OCI-M2 (cell line): ENCODE results near the gene STX5.
A peak's percentile ranks its signal among the peaks of the same experiment; 100 is the strongest.
"Not testable (repeated sequence)": the region's sequence is repeated elsewhere in the genome, so short reads cannot be mapped to it uniquely, and the experiment has no call there.

ENCODE experiments used
- DNase-seq: peaks from one replicate; lab custom pipeline; 2025; ENCODE audit not compliant: unreplicated experiment; lab: John Stamatoyannopoulos, UW

The STX5 gene

DNA sequence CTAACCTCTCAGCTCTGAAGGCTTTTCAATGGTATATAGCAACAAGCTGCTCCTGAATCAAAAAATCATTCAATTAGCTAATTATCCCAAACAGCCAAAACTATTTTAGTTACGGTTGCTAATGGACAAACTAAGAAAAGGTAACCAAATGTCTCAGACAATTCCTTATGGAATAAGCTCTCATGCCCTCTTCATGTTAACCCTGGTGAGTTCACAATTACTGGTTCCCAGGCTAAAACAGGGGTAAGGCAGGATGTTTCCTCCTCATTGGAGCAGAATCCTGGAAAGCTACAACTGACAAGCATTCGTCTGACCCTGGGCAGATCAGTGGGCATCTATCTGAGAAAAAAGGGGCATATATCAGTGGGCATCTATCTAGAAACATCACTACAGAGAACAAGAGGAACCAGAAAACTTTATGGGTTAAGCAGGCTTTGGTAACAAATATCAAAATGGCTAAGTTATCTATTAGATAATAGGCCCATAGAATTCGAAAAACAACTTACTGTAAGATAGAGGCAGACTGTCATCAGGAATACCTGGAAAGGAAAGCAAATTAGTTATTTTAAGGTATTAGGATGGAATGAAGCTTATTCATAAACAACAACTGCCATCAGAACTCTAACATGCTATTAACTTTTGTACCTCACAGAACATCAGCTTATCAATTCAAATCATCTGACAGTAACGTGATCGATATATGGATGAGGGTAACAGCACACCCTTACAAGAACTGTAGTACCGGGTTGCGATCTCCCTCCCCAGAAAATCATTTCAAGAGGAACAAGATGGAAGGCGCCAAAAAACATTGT, 22.4 kb upstream of the STX5 start:
- DNase-seq = no peak

DNA sequence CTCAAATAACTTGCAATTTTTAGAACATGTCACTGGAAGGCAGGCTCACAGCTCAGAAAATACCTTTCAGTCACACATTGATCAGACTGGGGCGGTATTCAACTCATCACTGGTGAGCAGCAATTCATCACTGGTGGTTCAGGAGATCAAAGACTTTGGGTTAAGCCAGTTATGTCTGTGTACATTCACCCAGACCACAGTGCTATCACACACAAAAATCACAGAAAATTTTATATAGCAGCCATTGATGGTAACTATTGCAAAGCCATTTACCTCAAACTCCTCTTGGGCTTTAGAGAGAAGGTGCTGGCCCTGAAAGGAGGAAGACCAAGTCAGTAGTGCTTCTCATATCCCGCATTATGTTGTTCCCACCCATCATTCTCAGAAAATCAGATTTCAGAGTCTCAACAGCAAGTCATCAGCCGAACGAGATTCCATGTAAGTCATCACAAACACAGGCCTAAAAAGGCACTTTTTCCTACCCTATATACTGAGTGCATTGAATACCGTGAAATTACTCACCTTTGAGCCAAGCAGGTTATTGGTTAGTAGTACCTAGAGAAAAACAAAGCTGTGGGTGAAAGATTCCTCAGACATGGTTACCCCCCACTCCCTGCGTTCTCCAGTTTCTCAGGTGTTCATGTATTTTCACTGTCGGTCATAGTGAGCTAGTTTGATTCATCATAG, 21.6 kb upstream of the STX5 start:
- no peak for DNase-seq

DNA sequence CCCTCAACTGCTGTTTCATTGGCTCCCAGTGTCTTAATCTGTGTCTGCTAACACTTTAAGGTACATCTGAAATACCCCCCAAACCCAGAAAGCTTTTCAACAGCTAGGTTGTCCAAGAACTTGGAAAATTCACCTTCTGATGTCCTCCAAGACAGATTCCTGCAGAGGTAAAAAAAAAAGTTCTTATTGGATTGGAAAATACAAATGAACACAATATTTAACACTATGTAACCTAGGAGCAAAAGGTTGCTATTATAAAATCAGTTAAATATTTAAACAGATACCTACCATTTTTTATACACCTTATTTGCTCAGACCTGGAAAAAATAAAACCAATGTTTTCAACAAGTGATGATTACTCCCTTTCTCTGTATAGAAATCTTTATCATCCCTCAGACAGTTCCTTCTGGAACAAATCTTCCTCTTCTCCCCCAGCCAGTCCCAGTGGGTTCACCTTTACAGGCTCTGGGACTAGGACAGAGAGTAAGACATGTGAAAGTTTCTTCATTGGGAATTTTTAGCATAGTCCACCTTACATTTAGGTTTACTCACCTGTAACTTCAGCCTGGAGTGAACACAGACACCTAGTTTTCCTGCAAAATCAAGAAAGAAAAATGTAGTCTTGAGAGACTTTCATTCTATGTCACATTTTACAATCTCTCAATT, 20.8 kb upstream of the STX5 start:
- no peak for DNase-seq

DNA sequence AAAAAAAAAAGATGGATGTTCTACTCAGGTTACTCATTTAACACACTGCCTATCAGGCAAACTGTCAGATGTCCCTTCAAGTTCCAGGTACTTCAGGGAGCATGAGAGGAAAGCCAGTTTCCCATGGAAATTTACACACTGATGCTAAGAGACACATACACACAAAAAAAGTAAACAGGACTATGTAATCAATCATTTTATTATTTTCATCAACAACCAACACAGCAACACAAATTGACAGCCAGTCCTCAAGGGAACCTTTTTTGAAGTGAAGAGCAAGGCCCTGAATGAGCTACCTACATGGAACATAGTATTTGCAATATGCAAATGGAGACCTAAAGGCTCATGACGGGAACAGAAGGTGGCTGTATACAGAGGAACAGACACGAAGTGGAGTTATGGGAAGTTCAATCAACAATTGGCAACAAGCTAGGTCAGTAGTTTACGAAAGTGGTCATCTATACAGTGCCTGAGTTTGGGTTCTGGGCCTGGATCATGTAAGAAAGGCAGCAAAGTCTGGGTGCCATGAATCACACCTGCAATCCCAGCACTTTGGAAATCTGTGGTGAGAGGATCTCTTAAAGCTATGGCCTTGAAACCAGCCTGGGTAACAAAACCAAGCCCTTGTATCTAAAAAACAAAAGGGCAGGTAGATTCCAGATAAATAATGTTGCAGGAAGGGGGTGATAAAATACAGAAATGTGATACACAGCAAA, 20.1 kb upstream of the STX5 start:
- no peak for DNase-seq

DNA sequence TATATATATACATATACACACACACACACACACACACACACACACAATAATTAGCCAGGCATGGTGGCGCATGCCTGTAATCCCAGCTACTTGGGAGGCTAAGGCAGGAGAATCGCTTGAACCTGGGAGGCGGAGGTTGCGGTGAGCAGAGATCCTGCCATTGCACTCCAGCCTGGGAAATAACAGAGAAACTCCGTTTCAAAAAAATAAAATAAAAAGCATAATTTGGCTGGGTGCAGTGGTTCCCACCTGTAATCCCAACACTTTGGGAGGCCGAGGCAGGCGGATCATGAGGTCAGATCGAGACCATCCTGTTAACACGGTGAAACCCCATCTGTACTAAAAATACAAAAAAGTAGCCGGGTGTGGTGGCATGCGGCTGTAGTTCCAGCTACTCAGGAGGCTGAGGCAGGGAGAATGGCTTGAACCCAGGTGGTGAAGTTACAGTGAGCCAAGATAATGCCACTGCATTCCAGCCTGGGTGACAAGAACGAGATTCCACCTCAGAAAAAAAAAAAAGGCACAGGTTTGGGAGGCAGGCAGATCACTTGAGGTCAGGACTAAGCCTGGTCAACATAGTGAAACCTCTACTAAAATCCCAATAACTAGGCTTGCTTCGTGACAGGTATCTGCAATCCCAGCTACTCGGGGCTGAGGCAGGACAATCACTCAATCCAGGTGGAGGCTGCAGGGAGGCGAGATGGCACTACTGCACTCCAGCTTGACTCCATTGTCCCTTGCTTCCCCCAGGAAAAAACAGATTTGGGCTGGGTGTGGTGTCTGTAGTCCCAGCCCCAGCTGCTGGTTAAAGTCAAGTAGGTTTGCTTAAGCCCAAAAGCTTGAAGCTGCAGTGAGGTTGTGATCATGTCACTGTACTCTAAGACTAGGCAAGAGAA, 19.3 kb upstream of the STX5 start:
- DNase-seq = no peak

DNA sequence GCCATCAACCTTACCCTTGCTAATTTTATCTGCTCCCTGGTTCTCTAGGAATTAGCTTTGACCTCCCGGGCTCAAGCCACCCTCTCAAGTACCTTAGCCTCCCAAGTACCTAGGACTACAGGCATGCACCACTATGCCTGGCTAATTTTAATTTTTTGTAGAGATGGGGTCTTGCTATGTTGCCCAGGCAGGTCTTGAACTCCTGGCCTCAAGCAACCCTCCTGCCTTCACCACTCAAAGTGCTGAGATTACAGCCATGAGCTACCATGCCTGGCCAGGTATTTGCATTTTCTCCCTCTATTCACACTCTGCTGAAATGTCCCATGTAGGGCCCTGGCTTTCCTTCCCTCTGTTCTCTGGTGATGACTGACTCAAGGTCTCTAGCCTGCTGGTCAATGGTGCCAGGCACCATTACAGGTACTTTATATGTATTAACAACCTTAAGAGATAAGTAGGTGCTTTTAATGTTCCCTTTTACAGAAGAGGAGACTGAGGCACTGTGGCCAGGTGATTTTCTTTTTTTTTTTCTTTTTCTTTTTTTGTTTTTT, 16.0 kb upstream of the STX5 start:
- no peak for DNase-seq

DNA sequence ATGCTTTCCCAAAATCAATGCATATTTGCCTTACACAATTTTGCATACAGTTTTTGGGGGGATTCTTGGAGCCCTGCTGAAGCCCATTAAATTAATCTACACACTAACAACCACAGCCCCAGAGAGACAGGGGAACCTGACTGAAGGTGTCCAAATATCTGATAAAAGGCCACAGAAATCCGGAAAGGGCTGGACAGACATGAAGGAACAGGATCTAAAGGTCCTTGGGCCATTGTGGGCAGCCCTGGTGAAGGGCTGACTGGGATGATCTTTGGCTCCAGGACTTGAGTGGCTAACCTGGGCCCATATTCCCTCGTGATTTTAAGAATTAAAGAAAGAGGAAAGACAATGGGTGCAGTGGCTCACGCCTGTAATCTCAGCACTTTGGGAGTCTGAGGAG, 14.3 kb upstream of the STX5 start:
- DNase-seq = no peak

DNA sequence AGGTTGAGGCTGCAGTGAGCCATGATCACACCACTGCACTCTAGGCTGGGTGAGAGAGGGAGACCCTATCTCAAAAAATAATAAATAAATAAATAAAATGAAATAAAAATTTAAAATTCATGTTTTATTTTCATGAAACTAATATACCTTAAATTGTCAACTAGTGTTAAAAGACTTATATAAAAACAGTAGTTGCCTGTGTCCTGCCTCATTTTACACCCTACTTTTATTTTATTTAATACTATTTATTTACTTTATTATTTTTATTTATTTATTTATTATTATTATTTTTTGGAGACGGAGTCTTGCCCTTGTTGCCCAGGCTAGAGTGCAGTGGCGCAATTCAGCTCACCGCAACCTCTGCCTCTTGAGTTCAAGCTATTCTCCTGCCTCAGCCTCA, 12.3 kb upstream of the STX5 start:
- DNase-seq = no peak

DNA sequence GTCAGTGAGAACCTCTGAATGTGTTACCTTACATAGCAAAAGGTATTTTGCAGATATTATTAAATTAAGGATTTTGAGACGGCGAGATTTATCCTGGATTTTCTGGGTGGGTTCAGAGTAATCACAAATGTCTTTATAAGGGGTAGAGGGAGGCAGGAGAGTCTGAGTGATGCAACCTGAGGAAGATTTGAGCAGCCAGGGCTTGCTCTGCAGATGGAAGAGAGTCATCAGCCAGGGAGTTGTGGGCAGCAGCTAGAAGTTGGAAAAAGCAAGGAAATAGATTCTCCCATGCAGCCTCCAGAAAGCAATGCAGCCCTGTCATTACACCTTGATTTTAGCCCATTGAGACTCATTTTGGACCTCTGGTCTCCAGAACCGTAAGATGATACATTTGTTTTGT, 11.6 kb upstream of the STX5 start:
- DNase-seq = no peak

DNA sequence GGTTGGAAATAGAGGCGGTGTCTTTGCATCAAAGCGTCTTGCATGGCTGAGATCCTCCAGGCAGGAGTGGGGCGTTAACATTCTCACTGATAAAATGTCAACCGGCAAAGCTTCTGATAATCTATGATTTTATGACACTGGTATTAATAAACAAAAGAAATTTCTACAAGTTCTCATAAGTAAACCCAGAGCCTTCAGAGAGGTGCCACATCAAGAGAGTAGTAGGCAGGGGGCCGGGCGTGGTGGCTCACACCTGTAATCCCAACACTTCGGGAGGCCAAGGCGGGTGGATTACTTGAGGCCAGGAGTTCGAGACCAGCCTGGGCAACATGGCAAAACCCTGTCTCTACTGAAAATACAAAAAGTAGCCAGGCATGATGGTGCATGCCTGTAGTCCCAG, 11.0 kb upstream of the STX5 start:
- DNase-seq = not testable (repeated sequence)

DNA sequence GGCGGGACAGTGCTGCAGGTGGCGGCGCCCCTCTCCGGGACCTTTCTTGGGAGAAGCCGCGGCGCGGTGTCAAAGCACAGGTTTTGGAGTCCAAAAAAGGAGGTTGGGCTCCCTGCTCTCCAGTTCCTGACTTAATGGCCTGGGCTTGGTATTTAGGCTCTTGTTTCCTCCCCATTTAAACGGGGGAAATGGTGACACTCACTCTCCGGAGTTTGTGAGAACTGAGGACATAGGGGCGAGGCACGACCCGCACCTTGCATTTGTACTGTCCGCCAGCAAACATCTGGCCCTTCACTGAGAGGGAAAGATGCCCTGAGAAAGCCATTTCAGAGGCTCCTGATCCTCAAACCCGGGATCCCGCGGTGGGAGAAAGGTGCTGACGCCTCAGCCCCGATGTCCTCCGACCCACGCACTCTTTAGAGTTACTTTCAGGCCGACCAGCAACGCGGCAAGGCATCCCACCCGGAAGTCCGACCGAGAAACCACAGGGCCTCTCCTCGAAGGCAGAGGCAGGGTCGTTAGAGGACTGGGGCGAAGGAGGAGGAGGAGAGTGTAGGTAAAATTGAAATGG, 10.4 kb upstream of the STX5 start:
- DNase-seq = no peak

DNA sequence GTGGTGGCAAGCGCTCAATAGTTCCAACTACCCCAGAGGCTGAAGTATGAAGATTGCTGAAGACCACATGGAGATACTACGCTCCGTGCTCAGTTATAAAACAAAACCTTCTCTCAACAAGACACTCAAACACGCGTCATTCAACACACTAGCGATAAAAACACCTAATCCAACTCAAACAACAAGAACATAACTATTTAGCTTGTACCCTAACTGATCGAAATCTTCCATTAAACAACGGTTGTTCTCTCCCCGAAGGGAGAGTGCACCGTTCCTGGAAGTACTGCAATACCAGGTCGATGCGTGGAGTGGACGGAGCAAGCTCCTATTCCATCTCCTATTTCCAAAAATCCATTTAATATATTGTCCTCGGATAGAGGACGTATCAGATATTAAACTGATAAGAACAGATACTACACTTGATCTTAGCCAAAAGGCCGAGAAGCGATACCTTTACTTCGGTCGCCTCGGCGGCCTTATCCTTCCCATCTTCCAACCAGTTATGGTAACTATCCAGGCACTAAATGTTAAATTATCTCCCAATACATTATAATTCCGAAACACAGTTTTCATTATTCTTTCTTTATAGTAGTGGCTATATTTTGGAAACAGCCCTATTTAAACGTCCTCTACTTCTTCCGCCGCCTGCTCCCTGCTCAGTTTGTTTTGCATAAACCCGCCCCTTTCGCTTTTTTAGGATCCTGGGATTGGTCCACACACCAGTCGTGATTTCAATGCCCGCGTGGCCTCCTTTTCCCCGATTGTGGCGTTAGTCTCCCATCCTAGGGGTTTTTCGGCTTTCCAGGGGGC, 9.7 kb upstream of the STX5 start:
- peak; percentile 91 for DNase-seq

DNA sequence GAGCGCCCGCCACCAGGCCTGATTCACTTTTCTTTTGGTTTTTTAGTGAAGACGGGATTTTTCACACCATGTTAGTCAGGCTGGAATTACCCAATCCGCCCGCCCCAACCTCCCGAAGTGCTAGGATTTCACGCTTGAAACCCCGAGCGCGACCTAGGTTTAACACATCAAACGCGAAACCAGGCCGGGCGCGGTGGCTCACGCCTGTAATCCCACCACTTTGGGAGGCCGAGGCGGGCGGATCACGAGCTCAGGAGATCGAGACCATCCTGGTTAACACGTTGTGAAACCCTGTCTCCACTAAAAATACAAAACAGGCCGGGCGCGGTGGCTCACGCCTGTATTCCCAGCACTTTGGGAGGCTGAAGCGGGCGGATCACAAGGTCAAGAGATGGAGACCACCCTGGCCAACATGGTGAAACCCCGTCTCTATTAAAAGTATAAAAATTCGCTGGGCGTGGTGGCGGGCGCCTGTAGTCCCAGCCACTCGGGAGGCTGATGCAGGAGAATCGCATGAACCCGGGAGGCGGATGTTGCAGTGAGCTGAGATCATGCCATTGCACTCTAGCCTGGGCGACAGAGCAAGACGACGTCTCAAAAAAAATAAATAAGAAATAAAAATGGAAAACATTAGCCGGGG, 9.0 kb upstream of the STX5 start:
- DNase-seq = not testable (repeated sequence)

DNA sequence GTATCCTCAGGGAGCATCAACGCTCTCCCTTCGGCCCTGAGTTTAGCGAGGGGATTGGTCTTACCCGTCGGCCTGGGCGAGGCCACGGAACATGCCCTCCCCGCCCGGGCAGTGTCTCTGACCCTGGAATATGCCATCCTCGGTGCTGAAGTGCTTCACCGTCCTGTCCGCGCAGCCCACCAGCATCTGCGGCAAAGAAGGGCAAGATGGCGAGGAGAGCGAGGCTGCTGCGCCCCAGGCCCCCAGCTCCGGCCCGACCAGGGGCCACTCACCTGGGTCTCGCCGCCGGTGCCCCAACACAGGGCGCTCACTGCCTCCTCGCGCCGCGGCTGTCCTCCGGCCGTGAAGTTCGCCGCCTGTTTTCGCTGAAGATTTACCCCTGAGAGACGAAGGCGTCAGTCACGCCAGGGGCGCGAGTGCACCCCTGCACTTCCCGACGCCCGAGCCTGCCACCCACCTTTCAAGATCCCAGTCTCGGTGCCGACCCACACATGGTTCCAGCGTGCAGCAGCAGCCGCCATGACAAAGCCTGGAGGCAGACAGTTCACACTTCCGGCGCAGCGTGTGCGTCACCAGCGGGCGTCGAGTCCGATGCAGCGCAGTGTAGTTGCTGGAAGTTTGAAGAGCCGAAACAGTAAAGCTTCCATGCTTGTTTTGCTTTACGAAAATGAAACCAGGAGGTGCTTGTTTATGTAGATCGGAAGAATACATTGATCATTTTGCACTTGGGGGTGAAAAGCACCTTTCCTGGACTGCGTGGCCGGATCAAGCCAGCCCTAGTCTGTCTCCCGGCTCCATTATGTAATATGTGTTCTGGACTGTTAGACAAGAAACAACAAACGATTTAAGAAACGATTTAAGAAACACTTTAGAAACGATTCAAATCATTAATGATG, 7.4 kb upstream of the STX5 start, which contains the start of gene WDR74:
WDR74 (minus strand) TSS at position 541 of the 896 bp plus-strand sequence; CDS start at position 521, 20 bp downstream.
- DNase-seq = peak; percentile 66

DNA sequence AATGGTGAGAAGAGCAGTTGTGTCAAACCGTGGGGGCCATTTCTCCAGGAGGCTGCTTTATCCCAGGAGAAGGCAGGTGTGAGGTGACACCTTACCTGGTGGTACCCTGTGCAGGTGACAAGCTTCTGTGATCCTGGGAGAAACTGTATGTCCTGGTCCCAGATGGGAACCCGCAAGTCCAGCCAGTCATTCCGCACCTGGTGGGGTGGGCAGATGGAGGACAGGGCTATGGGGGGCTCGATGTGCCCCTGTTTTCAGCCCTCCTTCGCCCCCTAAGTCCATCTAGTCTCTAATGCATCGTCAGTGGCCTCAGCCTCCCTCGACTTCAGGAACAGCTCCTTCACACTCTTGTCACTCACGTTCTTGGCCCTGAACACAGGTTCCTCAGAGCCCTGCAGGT, 3.5 kb upstream of the STX5 start:
- DNase-seq = no peak

DNA sequence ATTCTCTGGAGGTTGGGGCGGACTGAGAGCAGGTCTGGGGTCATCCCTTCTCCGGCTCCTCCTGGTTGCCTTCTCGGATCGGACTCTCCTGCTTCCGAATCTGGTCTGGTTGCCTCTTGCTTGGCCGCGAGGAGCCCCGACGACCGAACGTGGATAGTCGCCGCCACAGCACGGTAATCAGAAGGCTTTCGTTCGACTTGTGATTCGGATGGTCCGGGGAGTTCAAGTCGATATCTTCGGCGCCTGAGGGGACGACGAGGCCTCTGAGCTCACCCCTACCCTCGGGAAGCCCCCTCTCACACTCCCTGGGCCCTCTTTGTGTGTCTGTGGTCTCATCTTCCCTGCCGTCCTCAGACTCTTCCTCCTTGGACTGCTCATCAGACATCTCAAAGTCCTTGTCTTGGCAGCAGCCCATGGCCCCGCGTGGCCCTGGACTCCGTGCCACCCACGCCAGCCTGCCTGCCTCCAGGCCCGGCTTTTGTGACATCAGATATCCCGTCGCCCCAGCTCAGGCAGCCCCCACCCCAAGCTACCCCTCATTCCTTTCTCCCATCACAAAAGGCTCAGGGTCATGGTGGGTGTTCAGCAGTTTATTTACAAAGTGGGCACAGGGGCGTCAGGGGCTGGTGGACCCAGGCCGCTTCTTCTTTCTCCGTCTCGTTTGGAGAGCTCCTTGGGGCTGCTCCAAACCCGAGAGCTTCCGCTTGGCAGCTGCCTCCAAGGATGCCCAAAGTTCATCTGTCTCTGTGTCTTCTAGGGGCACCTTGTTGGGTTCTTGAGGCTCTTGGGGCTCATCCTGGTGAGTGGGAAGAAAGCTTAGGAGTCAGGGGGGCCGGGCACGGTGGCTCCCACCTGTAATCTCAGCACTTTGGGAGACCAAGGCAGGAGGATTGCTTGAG, 734 bp upstream of the STX5 start, which contains the start of gene TEX54:
TEX54 (minus strand) TSS at position 506 of the 899 bp plus-strand sequence.
- DNase-seq = no peak
